Astrocyte (in vitro differentiated cells and primary cell): ENCODE results near the gene HNRNPH2.

Experiments
- EZH2 ChIP-seq: IDR thresholded peaks from 2 replicates; pipeline ENCODE4 v1.6.1; 2012; ENCODE audit warnings: mild to moderate bottlenecking, low read length, inconsistent platforms; ENCODE audit not compliant: insufficient read depth
- TF ChIP-seq, protein P1 (sequence below): IDR thresholded peaks from 2 replicates; pipeline ENCODE4 v1.5.1; 2011; ENCODE audit warnings: low read depth, mild to moderate bottlenecking, inconsistent platforms, low read length, moderate library complexity; ENCODE audit not compliant: insufficient read depth

DNA sequence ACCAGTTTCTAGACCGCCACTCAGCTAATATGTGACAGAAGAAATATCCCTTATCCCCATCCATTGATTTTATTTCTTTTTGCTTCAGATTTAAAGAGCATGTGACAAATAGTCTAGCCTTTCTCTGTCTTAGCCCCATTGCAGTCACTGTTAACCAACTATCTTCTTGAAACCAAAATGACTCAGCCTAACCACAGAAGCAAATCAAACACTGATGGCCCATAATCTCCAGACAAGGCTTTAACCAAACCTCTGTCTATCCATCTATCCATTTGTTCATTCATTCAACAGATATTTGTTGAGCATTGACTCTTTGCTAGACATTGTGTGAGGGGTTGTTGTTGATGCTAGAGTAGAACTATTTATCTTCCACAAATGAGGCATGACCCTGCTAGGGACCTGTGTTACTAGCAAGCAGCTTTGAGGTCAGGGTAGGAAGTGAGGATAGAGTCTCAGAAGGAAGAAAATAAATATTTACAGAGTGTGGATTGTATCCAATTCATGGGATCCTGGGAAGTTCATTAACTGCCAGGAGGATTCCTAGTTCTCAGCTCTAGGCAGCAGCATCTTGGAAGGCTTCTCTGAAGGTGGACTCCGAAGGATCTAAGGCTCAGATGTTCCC lies 22.5 kb downstream of the HNRNPH2 start:
- no peak for TF ChIP-seq EZH2
- TF ChIP-seq, protein P1, sequence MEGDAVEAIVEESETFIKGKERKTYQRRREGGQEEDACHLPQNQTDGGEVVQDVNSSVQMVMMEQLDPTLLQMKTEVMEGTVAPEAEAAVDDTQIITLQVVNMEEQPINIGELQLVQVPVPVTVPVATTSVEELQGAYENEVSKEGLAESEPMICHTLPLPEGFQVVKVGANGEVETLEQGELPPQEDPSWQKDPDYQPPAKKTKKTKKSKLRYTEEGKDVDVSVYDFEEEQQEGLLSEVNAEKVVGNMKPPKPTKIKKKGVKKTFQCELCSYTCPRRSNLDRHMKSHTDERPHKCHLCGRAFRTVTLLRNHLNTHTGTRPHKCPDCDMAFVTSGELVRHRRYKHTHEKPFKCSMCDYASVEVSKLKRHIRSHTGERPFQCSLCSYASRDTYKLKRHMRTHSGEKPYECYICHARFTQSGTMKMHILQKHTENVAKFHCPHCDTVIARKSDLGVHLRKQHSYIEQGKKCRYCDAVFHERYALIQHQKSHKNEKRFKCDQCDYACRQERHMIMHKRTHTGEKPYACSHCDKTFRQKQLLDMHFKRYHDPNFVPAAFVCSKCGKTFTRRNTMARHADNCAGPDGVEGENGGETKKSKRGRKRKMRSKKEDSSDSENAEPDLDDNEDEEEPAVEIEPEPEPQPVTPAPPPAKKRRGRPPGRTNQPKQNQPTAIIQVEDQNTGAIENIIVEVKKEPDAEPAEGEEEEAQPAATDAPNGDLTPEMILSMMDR, result no peak
